GM21360 (cell line): ENCODE measurements around the gene MLLT6.

Experiments
- ATAC-seq: cut with Tn5 transposase; IDR thresholded peaks from one replicate; pipeline ENCODE4 v1.9.1; 2021; ENCODE audit warnings: mild to moderate bottlenecking, moderate library complexity; ENCODE audit not compliant: unreplicated experiment

Gene MLLT6

DNA sequence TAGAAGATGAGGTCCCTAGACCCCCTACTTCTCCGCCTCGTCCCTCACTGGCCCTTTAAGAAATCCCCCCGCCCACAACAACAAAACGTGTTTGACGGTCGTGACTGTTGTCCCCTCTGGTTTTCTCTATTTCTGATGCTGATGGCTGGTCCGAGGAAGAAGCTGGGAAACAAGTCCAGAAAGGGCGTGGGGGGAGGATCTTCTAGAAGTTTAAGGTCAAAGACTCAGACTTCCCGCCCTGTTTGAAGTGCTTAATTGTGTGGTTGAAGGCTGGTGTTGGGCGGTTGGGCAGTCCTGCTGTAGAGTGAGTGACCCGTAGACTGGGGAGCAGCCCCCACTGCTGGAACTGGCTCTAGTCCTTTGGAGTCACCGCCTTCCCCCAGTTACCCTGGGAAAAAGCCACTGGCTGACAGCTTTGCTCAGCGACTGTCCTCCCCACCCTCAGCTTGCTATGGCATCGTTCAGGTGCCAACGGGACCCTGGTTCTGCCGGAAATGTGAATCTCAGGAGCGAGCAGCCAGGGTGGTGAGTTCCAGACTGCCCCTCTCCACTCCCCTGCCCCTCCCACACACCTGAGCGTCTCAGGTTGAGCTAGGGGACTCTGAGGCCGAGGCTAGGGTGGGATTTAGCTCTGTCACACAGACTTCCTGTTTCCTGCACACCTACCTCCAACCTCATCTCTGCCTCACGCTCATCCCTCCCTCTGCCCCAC lies 1.6 kb downstream of the MLLT6 start:
- ATAC-seq = no peak

DNA sequence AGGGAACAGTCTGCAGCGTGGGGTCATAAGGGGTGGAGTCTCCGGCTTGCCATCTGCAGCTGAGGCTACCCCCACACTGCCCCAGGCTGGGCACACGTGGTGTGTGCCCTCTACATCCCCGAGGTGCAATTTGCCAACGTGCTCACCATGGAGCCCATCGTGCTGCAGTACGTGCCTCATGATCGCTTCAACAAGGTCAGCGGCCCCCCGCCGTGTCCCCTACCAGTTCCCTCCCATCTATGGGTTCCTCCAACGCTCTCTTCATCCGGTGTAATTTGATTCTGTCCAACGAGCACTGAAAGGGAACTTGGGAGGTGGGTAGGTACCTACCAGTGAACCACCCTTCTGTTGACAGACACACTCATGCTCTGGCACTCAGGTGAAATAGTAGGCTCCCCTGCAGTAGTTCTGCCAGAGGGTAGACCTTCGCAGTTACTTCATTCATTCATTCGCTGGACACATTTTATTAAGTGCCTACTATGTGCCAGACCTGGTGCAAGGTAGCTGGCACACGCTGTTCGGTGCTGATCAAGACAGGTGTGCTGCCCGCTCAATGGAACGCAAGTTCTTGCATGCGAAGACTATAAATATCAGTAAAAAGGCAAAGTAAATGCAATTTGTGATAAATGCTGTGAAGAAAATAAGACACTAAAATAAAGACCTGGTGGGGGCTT lies 2.7 kb downstream of the MLLT6 start:
- ATAC-seq = no peak

GRCh38 chr17:38709104-38709820 lies 4.2 kb downstream of the MLLT6 start:
- no peak for ATAC-seq

GRCh38 chr17:38709864-38710603 lies 5.0 kb downstream of the MLLT6 start:
- no peak for ATAC-seq

GRCh38 chr17:38710604-38710962 lies 5.5 kb downstream of the MLLT6 start:
- no peak for ATAC-seq

DNA sequence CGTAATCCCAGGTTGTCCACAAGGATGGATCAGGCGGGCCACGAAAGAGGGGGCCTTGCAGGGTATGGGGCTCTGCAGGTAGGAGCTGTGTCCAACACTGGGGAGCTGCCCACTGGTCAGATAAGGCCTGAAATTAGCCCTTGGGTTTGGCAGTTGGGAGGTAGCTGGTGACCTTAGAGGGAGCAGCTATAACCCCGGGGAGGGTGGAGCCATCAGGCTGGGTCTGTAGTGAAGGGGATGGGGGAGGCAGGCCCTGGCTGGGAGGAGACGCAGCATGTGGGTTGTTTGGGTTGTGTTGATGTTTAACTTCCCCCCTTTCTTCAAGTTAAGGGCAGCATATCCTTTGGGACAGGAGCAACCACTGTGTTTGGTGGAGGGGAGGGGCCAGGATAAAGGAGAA lies 5.9 kb downstream of the MLLT6 start:
- no peak for ATAC-seq

DNA sequence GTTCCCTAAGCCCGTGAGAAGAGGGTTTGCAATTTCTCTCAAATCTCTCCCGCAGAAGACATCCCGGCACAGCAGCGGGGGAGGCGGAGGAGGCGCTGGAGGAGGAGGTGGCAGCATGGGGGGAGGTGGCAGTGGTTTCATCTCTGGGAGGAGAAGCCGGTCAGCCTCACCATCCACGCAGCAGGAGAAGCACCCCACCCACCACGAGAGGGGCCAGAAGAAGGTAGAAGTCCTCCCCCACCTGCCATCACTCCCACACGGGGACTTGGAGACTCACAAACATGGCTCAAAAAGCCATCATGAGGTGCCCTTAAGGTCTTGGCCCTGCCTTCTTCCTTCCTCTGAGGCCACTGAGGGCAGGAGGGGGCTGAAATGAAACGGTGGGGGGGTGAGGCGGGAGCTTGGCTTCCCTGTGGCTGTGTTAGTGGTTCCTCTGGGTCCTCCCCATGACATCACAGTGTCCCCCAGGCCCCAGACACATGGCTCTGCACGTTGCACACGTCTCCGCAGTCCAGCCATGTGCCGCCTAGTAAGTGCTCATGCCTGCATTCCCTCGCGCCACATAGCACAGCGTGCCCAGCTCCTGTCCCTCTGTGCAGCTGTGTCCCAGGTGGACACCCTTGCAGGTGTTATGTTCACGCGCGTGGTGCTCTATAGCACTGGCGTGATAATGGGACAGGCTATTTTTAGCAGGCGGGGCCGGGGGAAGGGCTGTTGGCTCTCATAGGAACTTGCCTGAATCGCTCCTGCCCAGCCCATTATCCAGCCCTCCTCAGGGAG lies 6.9 kb downstream of the MLLT6 start:
- ATAC-seq = no peak

DNA sequence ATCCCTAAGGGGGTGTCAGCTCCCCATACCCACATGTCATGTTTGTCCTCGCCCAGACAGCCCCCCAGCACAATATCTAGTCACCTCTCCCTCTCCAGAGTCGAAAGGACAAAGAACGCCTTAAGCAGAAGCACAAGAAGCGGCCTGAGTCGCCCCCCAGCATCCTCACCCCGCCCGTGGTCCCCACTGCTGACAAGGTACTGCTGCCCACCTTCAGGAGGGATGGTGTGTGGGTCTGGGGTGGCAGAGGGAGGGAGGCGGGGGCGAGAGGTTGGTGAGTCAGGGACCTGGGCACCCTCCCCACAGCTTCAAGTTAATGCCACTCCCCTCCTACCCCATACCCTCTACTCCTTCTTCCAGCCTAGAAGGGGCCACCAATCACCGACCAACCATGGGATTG lies 7.5 kb downstream of the MLLT6 start:
- ATAC-seq = no peak

- no peak for ATAC-seq
Observed at GRCh38 chr17:38713456-38714075, 8.5 kb downstream of the MLLT6 start.

DNA sequence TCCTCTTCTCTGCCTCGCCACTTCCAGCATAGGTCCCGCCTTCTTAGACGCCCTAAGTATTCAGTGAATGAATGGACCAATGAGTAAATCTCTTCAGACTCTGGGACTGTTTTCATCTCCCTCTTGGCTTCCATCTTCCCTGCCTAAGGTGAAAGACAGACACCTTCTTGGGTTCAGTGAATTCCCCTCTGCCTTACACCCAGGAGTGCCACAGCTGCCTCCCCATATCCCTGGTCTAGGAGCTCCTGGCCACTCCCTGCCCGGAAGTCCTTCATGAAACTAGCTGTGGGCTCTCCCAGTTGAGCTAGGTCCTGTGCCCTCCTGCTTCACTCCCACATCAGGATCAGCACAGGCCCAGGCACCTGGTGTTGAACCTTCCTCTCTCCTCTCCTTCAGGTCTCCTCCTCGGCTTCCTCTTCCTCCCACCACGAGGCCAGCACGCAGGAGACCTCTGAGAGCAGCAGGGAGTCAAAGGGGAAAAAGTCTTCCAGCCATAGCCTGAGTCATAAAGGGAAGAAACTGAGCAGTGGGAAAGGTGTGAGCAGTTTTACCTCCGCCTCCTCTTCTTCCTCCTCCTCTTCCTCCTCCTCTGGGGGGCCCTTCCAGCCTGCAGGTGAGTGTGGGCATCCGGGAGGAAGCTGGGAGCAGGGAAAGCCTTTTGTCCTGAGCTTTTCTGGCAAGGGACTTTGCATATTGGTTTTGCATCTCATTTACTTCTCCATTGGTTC lies 10.3 kb downstream of the MLLT6 start:
- ATAC-seq = no peak

- ATAC-seq = no peak
Observed at GRCh38 chr17:38716368-38717005, 11.4 kb downstream of the MLLT6 start.

DNA sequence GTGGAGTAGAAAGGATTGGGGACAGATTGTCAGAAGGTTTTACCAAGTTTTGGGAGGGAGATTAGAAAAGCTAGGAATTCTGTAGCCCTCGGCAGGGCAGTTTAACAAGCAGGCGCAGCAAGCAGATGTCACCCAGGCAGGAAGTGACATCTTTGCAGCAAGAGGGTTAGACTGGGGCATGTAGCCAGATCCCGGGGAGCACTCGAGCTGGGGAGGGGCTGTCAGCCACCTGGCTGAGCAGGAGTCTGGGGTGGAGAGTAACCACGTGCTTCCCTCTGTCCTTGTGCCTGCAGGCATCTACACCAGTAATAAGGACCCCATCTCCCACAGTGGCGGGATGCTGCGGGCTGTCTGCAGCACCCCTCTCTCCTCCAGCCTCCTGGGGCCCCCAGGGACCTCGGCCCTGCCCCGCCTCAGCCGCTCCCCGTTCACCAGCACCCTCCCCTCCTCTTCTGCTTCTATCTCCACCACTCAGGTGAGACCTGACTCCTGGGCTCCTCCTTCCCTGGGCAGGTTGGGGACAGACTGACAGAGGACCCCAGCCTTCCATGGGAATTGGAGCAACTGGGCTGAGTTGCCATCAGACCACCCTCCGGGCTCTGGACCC lies 12.2 kb downstream of the MLLT6 start:
- no peak for ATAC-seq

DNA sequence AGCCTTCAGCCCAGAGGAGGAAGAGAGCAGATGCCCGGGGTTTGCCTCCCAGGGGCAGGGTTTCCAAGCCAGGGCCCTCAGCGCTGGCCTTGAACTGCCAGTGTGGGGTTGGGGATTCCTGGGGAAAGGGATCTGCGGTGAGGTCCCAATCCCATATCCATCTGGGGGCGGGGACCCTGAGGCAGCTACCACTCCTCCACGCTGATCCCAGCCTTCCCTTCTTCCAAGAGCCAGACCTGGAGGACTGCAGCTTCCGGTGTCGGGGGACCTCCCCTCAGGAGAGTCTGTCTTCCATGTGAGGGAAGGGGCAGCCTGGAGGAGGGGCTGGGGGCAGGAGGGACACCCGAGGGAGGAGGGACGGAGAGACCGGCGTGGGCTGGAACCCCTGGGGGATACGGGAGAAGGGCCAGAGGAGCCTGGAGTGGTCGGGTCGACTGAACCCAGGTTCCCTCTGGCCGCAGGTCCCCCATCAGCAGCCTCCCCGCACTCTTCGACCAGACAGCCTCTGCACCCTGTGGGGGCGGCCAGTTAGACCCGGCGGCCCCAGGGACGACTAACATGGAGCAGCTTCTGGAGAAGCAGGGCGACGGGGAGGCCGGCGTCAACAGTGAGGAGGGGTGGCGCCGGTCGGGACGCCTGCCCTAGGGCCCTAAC lies 14.3 kb downstream of the MLLT6 start:
- ATAC-seq = no peak

DNA sequence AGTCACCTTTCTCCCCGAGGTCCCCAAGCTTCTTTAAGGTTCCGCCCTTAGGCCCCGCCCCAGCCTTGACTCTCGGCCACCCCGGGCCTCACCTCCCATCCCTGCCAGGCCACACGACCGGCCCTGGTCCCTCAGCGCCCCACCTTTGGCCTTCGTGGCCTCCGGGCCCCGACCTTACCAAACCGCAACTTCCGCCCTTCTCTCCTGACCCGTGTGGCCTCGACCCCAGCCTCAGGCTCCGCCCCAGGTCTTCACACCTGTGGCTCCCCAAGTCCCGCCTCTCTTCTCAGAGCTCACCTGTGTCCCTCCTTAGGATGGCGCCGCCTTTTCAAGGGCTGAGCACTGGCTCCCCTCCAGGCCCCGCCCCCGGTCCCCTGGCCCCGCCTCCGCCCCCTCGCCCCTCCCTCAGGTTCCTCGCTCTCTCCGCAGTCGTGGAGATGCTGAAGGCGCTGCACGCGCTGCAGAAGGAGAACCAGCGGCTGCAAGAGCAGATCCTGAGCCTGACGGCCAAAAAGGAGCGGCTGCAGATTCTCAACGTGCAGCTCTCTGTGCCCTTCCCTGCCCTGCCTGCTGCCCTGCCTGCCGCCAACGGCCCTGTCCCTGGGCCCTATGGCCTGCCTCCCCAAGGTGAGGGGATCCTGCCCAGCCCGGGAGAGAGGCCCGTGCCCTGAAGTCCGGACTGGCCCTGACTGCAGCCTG lies 15.0 kb downstream of the MLLT6 start:
- ATAC-seq = no peak

DNA sequence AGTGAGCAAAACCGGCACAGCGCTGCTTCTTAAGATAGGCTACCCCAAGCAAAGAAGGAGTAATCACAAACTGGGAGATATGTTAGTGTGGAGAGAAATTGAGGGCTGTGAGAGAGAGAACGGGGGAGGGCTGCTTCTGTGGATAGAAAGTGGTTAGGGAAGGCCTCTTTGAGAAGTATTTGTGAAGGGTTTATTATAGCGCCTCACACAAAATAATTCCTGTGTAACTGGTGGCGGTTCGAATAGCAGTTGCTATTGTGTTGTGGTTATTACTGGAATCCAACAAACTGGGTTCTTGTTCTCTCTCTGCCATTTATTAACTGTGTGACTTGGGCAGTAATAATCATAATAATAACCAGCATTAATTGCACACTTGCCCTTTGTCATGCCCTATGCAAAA lies 15.9 kb downstream of the MLLT6 start:
- no peak for ATAC-seq

GRCh38 chr17:38721802-38722201 lies 16.7 kb downstream of the MLLT6 start:
- ATAC-seq = no peak

GRCh38 chr17:38724337-38724988 lies 19.4 kb downstream of the MLLT6 start:
- ATAC-seq = no peak
